Measurements from ENCODE around the gene SIAH1. TPM values are rescaled to one million over a fixed set of nuclear protein-coding genes. Genes with fewer than 3 reads are reported as not detected.
"Not testable (repeated sequence)": the region's sequence is repeated elsewhere in the genome, so short reads cannot be mapped to it uniquely, and the experiment has no call there.

SIAH1 gene
- total RNA-seq, 2 donors from 2014 or later: 24.0 to 36.1 TPM

DNA sequence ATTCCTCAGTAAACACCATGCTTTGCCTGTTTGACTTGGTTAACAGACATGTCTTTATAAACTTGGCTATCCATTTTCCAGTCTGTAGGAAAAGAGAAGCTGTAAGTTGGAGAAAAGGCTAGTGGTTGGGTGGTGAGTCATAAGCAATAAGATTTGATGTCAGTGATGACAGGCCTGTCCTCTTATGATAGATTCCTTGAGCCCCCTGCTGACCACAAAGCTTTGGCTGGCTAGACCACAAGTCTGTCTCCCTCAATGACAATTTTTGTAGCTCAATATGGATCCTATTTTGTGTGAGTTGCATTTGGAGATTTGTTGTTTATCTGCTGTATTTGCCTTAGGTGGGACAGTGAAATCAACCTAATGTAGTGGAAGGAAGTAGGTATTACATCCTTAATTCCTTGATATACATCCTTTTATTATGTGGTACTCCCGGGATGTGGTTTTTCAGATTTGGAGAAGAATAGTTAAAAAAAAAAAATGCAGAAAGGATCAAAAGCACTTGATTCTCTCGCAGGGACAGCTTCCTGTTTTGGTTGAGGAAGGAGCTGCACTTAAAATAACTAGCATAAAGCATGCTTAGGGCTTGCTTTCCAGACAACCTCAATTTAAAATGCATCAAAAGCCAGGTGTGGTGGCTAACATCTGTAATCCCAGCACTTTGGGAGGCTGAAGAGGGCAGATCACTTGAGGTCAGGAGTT is 67.4 kb downstream of the SIAH1 start:
- TF ChIP-seq POLR2A (IDR thresholded peaks at IDR 0.05) (no peak), POLR2AphosphoS5 (IDR thresholded peaks at IDR 0.05) (no peak)
- TF ChIP-seq, protein P1, sequence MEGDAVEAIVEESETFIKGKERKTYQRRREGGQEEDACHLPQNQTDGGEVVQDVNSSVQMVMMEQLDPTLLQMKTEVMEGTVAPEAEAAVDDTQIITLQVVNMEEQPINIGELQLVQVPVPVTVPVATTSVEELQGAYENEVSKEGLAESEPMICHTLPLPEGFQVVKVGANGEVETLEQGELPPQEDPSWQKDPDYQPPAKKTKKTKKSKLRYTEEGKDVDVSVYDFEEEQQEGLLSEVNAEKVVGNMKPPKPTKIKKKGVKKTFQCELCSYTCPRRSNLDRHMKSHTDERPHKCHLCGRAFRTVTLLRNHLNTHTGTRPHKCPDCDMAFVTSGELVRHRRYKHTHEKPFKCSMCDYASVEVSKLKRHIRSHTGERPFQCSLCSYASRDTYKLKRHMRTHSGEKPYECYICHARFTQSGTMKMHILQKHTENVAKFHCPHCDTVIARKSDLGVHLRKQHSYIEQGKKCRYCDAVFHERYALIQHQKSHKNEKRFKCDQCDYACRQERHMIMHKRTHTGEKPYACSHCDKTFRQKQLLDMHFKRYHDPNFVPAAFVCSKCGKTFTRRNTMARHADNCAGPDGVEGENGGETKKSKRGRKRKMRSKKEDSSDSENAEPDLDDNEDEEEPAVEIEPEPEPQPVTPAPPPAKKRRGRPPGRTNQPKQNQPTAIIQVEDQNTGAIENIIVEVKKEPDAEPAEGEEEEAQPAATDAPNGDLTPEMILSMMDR (IDR thresholded peaks at IDR 0.05): peak in 1 of 4 experiments; percentile 9
- Histone ChIP-seq H3K36me3 (no peaks in the 10 kb centered on the region), H3K27me3 (replicated peaks; ENCODE audit: insufficient read depth) (no peaks in the 10 kb centered on the region), H3K4me3 (no peak overlapping the region), H3K27ac (no peak overlapping the region), H3K9me3 (no peaks in the 10 kb centered on the region), H3K4me1 (replicated peaks) (no peaks in the 10 kb centered on the region)
- DNase-seq (ENCODE audit: low spot score): no peak
- WGBS: 74% methylated on average over 2 of the region's 2 CpGs
- intact Hi-C loops (cut with DNase I): no loop called here

DNA sequence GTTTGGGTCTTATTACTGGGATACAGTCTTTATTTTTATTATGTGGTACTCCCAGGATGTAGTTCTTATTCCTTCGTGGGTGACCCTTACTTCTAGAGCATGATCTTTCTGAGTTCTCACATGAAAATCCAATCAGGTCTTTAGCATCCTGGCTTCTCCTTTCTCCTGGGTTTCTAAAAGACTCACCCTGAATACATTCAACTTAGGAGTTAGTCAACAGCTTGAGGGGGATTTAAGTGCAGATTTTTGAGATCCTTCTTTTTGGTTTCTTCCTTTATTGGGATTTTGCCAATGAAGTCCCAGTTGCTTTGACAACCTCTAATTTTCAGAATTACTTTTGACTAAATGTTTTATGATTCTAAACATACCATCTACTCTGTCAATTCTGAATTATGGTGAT is 68.2 kb downstream of the SIAH1 start:
- no peaks in the 10 kb centered on the region for H3K4me1 ChIP-seq (replicated peaks)
- WGBS: 90% methylated on average over 1 of the region's 1 CpG
- intact Hi-C loops (cut with DNase I): no loop called here
- no peak overlapping the region for H3K27ac ChIP-seq
- no peaks in the 10 kb centered on the region for H3K27me3 ChIP-seq (replicated peaks; ENCODE audit: insufficient read depth)
- H3K36me3 ChIP-seq: no peaks in the 10 kb centered on the region
- no peak overlapping the region for H3K4me3 ChIP-seq
- H3K9me3 ChIP-seq: no peaks in the 10 kb centered on the region
- no peak for DNase-seq (ENCODE audit: low spot score)
- no peak for TF ChIP-seq POLR2AphosphoS5 (IDR thresholded peaks at IDR 0.05)

DNA sequence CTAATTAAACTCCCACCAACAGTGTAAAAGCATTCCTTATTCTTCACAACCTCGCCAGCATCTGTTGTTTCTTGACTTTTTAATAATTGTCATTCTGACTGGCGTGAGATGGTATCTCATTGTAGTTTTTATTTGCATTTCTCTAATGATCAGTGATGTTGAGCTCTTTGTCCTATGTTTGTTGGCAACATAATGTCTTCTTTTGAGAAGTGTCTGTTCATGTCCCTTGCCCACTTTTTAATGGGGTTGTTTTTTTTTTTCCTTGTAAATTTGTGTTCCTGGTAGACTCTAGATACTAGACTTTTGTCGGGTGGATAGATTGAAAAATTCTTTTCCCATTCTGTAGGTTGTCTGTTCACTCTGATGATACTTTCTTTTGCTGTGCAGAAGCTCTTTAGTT is 71.3 kb downstream of the SIAH1 start:
- H3K36me3 ChIP-seq; DNase-seq (ENCODE audit: low spot score); H3K4me1 ChIP-seq (replicated peaks); H3K27ac ChIP-seq; H3K4me3 ChIP-seq; intact Hi-C loops (cut with DNase I); H3K27me3 ChIP-seq (replicated peaks; ENCODE audit: insufficient read depth); H3K9me3 ChIP-seq: not testable (repeated sequence)
- 90% methylated on average over 3 of the region's 3 CpGs for WGBS

DNA sequence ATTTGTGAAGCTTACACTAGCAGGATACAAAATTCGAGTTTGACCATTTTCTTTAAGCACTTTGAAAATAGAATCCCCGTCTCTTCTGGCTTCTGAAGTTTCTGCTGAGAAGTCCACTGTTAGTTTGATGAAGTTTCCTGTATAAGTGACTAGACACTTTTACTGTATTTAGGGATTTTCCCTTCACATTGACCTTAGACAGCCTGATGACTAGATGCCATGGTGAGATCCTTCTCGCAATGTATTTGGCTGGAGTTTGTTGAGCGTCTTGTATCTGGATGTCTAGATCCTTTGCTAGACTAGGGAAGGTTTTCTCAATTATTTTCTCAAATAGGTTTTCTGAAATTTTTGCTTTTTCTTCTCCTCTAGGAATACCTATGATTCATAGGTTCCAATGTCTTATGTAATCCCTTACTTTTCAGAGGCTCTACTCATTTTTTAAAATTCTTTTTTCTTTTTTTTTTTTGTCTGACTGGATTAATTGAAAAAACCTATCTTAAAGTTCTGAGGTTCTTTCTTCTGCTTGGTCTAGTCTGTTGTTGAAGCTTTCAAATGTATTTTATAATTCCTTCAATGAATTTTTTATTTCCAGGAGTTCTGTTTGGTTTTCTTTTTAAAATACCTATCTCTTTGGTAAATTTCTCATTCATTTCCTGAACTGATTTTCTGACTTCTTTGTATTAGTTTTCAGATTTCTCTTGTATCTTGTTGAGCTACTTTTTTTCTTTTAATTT is 74.1 kb downstream of the SIAH1 start:
- intact Hi-C loops (cut with DNase I): no loop called here
- no peaks in the 10 kb centered on the region for H3K27me3 ChIP-seq (replicated peaks; ENCODE audit: insufficient read depth)
- no peak overlapping the region for H3K27ac ChIP-seq
- no peaks in the 10 kb centered on the region for H3K36me3 ChIP-seq
- no peak for DNase-seq (ENCODE audit: low spot score)
- H3K4me3 ChIP-seq: no peak overlapping the region
- H3K4me1 ChIP-seq (replicated peaks): no peaks in the 10 kb centered on the region
- TF ChIP-seq POLR2A (IDR thresholded peaks at IDR 0.05): no peak
- TF ChIP-seq, protein P1 (IDR thresholded peaks at IDR 0.05): no peak
- no peak for TF ChIP-seq POLR2AphosphoS5 (IDR thresholded peaks at IDR 0.05)
- no peaks in the 10 kb centered on the region for H3K9me3 ChIP-seq
- WGBS: 100% methylated on average over 4 of the region's 4 CpGs

Small RNAs within 50 kb of the gene (small RNA-seq; reads per million reads assigned to genes)
- gene RF00017: 0 reads per million in 2 donors

Other genes starting within 250 kb of the SIAH1 start
- gene ABCC12, start 229.4 kb downstream of the SIAH1 start, total RNA-seq: 1 to 10 TPM in 1 of 2 donors, not detected in 1; 2.2 TPM
- gene LONP2, start 141.1 kb downstream of the SIAH1 start, total RNA-seq: 10 to 100 TPM; 74.6 to 81.0 TPM
- 1 to 10 TPM; 1.5 TPM for gene ABCC11, start 137.9 kb downstream of the SIAH1 start, total RNA-seq
- gene N4BP1, start 224.8 kb upstream of the SIAH1 start, total RNA-seq: 10 to 100 TPM; 26.1 to 26.3 TPM

All from prostate gland (tissue), 2 donors.